GM21717 (cell line): ENCODE data around the gene ABHD16A.
"Not testable (repeated sequence)": the region's sequence is repeated elsewhere in the genome, so short reads cannot be mapped to it uniquely, and the experiment has no call there.

Experiments used
- ATAC-seq: cut with Tn5 transposase; IDR thresholded peaks from one replicate; pipeline ENCODE4 v1.9.1; 2021; ENCODE audit warnings: mild to moderate bottlenecking, moderate library complexity; ENCODE audit not compliant: unreplicated experiment

The ABHD16A gene

DNA sequence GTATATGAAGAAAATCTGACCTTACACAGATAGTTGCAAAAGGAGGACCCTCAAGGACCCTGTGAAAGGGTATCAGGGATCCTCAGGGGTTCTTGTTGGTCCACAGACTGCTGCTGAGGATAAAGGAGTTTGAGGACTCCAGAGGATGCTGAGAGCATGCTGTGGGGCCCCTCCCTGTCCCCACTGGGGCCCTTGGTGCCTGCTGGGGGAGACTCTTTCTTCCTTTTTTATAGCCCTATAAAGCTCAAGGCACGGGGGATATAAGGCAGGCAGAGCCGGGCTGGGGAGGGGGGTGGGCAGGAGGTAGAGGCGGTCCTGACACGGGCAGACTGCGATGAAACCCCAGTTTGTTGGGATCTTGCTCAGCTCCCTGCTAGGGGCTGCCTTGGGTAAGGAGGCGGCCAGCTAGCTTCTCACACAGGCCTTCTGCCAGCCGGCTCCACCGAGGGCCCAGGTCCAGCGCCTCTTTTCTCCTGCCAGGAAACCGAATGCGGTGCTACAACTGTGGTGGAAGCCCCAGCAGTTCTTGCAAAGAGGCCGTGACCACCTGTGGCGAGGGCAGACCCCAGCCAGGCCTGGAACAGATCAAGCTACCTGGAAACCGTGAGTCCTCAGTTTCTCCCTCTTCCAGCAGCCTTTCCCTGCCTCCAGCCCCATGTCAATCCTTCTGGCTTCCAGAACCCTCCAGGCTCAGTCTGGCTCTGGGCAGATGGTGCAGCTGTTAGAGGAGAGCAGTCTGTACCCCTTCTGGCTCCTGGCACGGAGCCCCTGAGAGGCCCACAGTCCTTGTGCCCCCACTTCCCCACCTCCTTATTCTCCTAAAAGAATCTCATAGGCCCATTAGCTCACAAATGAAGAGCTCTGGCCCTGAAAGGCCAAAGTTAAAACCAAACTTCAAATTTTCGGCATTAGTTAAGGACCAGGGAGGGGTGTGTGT is 12.2 kb upstream of the ABHD16A start, which contains the start of gene LY6G6D:
TSS of gene LY6G6D (plus strand) at position 327 of the 937 bp plus-strand sequence. CDS start at position 335, 8 bp downstream.
- ATAC-seq, result no peak

DNA sequence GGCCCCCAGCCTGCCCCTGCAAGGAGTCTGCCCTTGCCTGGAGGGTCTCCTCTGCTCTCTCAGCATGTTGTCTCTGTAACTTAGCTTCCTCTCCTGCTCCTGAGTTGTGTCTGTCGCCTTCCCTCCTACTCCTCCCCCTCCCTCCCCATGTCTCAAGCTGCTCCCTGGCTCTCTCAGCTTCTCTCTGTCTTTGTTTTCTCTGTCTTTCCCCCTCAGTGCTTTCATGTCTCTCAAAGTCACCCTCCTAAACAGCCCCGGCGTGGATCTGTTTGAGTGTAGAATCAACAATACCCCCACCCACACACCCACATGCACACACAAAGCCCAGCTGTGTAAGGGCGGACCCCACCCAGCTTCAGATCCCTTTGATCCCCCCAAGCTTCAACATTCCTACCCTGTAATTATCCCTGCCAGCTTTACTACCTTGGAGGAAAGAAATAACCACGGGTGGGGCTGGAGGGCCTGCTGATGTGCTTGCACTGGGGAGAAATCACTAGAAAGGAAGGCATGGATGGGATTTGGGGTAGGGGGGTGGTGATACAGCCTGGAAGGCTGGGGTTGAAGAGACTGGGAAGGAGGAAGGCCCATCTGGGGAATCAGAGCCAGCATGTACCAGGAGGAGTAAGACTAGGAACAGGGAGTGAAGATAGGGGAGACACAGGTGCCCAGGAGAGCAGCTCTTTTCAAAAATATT is 11.0 kb upstream of the ABHD16A start:
- no peak for ATAC-seq

DNA sequence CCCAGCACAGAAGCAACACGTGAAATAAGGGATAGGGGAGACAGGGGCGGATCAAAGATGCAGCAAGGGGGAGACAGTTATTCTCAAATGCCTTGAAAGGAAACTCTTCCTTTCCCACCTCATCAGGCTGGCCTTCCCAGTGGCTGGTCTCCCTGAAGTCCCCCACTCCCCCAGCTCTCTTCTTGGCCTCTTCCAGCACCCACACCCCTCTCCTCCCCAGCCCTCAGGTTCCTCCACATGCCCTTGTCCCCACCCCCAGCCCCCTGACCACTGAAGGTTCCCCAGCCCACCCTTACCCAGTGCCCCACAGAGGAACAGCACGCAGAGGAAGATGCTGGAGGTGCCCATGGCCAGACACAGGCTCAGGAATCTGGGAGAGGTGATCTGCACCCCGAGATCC is 10.3 kb upstream of the ABHD16A start:
- no peak for ATAC-seq

DNA sequence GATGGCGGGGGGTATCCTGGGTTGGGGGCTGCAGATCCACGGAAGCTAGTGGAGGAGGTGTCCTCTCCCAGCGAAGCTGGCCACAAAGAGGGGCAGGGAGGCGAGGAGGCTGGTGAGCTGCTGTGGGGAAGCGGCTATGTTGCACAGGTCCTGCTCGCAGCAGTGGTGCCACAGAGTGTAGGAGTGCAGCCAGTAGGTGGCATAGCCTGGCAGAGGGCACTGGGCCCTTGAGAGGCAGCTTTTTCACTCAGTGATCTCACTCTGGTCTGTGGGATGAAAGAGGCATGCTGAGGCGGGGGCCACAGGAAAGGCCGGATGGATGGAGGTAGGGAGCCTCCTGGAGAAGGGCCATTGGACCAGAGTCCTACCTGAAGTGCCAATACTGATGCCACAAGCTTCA is 9.2 kb upstream of the ABHD16A start:
- ATAC-seq, result no peak

DNA sequence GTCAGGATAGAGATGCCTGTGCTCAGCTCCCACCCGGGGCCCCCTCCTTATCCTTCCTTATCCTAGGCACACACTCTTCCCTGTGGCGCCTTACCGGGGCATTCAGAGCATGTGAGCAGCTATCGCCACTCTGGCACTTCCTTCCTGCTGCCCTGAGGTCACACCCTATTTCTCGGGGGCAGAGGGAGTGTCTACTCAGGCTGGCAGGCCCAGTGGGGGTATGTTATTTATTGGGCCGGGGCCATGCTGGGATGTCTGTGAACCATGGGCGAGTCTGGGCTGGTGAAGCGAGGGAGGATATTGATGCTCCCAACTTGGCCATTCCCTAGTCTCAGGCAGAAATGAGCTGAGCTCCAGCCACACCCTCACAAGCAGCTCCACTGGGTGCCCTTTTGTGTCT is 8.1 kb upstream of the ABHD16A start:
- no peak for ATAC-seq

DNA sequence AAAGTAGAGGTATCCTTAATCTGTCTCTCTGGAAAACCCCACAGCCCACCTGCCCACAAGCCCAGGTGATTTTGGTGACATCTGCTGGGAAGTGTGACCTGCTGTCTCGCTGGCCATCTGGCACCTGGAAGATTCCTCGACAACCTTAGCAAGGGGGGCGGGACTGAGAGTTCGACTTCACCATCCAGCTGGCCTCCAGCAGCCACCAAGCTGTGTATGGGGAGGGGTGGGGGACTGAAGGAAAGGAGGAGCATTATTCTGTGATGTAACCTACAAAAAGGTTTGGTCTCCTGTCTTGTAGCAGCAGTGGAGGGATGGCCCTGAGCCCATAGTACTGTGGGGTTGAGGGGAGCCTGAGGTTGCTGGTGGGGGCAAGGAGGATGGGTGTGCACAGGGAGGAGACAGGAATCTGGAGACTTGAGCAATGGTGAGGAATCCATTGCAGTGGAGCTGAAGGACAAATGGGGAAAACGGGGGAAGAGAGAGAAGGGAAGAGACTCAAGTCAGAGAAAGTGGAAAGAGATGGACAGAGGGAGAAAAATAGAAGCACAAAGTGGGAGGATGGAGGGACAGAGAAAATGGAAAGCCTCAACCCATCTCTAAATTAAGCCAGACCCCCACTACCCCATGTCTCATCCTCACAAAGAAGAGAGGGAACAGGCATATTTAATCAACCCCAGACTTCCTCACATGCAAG is 7.5 kb upstream of the ABHD16A start:
- no peak for ATAC-seq

DNA sequence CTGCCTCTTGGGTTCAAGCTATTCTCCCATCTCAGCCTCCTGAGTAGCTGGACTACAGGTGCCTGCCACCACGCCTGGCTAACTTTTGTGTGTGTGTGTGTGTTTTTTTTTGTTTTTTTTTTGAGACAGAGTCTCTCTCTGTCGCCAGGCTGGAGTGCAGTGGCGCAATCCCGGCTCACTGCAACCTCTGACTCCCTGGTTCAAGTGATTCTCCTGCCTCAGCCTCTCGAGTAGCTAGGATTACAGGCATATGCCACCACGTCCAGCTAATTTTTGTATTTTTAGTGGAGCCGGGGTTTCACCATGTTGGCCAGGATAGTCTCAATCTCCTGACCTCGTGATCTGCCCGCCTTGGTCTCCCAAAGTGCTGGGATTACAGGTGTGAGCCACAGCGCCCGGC is 6.0 kb upstream of the ABHD16A start:
- not testable (repeated sequence) for ATAC-seq

DNA sequence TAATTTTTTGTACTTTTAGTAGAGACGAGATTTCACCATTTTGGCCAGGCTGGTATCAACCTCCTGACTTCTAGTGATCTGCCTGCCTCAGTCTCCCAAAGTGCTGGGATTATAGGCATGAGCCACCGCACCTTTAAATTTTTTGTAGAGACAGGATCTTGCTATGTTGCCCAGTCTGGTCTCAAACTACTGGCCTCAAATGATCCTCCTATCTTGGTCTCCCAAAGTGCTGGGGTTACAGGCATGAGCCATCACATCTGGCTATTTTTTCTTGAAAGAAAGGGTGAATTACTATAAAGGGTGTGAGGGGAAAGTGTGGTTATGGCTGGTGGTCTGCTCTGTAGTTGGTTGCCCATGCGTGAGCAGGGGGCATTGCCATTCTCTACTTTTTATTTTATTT is 5.1 kb upstream of the ABHD16A start:
- ATAC-seq, result no peak

DNA sequence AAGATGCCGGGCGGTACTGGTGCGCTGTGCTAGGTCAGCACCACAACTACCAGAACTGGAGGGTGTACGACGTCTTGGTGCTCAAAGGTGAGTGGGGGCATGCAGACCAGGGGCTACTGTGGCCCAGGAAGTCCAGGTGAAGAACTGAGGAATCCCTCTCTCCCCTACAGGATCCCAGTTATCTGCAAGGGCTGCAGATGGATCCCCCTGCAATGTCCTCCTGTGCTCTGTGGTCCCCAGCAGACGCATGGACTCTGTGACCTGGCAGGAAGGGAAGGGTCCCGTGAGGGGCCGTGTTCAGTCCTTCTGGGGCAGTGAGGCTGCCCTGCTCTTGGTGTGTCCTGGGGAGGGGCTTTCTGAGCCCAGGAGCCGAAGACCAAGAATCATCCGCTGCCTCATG is 4.6 kb upstream of the ABHD16A start:
- ATAC-seq, result no peak

DNA sequence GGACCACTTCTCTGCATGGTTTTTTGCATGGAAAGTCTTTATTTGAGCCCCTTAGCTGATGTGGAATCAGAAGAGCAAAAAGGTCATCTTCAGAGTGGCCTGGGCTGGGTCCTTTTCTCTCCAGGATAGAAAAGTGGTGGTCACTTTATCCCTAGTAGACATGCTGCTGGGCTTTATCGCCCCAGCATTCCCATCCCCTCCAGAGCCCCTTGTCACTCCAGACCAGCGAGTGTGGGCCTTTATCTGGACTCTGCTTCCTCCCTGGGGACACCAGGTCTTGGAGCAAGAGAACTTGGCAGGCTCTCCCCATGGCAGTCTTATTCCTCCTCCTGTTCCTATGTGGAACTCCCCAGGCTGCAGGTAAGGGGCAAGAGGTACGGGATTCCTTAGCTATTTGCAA is 3.5 kb upstream of the ABHD16A start, which contains the start of gene LY6G6F:
TSS of gene LY6G6F (plus strand) at position 268 of the 400 bp plus-strand sequence. CDS start at position 309, 41 bp downstream.
- no peak for ATAC-seq

DNA sequence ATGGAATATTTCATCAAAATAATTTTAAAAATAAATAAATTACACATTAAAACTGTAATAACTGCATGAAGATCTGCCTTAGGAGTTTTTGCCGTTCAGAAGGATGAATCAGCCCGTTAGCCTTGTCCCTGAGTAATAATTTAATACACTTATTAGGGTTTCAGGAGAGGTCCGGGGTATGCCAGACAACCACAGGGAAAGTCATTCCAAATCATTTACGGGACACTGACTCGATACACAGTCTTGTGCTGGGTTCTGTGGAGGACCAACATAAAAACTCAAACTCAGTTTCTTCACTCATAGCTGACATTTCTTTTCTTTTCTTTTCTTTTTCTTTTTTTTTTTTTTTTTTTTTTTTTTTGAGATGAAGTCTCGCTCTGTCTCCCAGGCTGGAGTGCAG is 2.8 kb upstream of the ABHD16A start:
- no peak for ATAC-seq

DNA sequence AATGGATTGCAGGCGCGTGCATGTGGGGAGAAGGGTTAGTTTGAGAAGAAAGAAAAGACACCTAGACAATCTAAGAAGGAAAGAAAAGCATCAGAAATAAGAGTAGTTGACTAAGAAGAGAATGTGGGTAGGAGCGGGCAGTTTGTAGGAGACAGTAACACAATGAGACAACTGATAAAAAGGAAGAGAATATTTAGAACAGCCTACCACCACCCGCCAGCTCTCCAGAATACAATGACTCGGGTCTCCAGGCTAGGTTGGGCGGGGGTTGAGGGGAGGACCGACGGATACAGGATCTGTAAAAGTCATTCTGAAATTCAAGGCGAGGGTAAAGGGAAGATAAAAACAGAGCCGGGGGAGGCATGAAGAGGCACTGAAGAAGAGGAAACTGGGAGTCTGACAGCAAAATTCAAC is 712 bp downstream of the ABHD16A start:
- no peak for ATAC-seq

DNA sequence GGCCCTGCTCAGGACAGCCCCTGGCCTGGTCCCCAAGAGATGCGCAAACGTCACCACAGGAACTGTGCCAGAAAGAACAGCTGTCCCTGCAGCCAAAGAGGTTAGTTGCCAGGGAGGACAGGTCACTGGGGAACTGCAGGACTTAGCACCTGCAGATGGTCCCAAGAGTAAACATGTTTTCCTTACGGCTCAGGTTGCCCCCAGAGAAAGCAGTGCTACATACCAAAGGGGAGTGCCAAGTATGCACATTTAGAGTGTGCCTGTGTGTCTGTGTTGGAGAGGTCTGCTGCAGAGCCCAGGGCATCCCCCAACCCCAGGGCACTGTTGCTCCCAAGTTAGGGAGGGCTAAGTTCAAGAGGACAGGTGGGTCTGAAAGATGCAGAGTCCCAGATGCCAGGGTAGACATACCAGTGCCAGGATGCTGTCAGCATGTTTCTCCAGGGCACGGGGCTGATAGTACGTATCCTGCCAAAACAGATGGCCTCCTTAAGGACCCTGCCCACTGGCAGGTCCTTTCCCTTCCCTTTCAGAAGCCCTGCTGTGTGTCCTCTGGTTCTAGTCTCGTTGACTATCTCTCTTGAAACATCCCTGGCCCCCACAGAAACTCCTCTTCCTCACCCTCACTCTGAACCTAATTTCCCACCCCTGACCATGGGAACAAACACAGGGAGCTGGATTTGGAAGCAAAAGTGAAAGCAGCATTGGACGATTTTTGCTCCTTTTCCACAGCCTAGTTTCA is 1.3 kb downstream of the ABHD16A start:
- ATAC-seq, result no peak

DNA sequence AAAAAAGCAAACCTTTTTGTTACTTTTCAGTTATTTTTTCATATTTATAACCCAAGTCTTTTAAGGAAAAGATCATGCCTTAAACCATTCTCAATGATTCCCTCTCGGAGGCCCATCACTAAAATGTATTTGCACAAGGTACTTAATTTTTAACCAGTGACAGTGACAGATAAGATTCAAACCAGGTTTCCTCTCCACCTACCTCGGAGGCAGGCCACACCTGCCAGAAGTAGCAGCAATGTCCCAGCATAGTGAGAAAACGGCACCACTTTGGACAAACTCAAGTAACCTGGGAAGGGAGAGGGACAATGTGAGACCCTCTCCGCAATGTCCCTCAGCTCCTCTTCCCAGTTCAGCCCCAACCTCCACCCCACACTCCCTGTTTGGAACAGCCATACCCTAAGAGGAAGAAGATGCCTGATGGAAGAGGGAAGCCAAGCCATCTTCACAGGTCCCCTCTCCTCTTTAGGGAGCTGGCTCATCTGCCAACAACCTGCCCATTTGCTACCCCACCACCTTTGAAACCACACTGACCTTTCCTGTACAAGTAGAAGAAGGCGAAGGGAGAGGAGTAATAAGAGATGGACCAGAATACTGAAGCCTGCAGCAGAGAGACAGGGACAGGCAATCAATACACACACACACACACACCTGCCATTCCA is 2.3 kb downstream of the ABHD16A start:
- ATAC-seq, result no peak

DNA sequence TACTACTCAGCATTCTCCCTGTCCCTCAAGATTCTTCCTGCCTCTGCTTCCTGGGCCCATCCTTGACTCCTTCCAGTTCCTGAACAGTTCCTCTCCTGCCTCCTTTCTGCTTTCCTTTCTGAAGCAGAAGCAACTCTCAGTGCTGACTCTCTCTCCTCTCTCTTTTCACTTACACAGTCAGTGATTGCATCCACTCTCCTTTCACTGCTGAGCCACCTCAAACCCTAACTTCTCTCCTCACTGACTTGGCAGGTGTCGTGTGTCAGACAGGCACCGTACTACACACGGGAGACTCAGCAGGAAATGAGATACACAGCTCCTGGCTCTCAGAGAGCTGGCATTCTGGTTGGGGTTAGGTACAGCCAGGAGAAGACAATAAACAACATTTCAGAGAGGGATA is 5.6 kb downstream of the ABHD16A start:
- no peak for ATAC-seq

DNA sequence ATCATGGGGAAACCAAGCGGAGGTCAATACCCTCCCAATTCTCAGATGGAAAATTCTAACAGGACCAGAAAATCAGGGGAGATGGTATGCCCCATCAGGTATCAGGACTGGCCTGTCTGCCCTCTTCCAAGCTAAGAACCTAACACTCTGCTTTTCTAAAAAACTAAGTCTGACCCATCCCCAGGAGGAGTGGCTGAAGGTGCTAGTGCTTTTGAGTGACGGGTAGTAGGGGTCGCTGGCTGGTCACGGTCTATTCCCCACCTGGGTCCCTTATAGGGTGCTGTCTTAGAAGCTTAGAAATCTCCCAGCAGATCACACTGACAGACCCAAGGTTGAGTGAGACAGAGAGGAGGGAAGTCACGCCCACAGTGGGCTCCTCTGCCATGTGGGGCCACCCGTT is 9.6 kb downstream of the ABHD16A start:
- no peak for ATAC-seq

DNA sequence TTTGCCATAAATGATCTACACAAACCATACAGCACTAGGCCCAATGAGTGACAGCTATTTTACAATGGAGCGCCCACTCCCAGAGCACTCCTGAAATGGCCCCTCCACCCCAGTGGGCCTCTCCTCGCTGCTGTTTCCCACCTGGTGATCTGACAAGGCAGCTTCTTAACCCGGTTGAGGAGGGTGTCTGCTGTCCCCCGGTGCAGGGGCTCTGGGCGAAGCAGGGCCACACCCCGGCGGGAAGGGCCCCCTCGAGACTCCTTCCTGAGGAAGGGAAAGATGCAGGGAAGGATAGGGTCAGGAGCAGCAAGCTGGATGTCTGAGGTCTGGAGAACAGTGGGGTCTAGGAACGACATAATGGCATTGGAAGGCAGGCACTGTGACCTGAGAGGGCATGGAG is 10.2 kb downstream of the ABHD16A start:
- no peak for ATAC-seq

DNA sequence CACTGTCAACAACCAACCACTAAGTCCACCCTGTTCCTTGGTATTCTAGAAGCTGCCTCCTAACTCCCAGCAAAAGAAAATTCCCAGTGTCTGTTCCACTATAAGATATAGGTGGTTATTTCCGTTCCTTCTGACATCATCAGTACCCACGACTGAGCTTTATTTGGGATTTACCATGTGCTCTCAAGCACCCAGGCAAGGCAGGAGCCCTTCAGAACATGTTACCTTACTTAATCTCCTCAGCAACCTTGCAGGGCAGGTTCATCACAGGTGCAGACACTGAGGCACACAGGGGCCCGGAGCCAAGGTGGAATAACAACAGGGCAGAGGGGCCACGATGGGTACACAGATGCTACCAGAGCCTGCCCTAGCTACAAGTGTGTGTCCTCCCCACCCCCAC is 10.8 kb downstream of the ABHD16A start:
- ATAC-seq, result no peak

DNA sequence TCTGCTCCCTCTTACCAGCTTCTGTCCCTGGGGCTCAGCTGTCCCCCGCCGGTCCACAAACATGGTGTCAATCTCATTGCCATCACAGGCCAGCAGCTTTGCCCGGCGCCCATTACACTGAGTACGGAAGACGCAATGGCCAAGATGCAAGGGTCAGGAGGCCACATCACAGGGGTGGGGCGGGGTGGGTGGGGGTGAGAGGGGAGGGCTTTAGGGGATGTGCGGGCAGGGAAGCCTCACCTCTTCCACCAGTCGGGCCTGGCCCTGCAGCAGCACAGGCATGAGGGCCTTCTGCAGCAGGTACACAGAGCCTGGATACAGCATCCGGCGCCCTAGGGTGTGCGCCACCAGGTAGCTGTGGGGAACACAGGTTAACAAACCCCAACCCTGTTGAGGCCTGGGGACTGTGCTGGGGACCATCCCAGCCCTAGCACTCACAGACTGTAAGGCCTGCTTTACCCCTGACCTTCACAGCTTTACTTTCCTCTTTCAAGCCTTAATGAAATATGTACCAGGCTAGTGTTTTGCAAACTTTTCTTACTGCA is 11.5 kb downstream of the ABHD16A start:
- ATAC-seq, result no peak

DNA sequence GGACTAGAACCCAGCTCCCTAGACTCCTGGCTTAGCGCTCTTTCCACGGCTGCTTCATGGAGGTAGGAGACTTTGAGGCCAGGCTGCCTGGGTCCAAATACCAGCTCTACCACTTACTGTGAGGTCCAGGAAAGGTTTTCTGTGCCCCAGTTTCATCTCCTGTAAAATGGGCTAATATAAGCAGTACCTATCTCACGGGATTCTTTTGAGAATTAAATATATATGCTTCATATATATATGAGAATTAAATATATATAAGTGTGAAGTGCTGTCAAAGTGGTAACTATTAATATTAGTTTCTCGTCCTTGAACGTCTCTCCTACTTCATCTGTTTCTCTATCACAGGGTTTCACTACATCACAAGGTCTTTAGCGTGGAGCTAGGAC is 12.1 kb downstream of the ABHD16A start:
- ATAC-seq, result no peak
